Vagina (tissue), 2 donors: ENCODE results near the gene EIF2AK3.
"Not testable (repeated sequence)": the region's sequence is repeated elsewhere in the genome, so short reads cannot be mapped to it uniquely, and the experiment has no call there.

Source experiments
- POLR2AphosphoS5 ChIP-seq, 2 donors: sonication (generic); formaldehyde crosslinking; IDR thresholded peaks; one replicate each; pipeline ENCODE4 v1.9.0; 2017; ENCODE audit warnings: antibody characterized with exemption in 2 of 2, mild to moderate bottlenecking in 2 of 2, low read depth in 1 of 2; ENCODE audit not compliant: insufficient read depth in 1 of 2
- TF ChIP-seq, protein P1 (sequence below), 3 experiments: fragments of 450-650 bp in 2 of 3; fragments of 200-600 bp in 1 of 3; sonication (generic) in 1 of 3; IDR thresholded peaks; one replicate each; pipeline ENCODE4 v1.5.1; 2017 to 2019; ENCODE audit warnings: antibody characterized with exemption in 3 of 3, mild to moderate bottlenecking in 2 of 3, moderate library complexity in 2 of 3

DNA sequence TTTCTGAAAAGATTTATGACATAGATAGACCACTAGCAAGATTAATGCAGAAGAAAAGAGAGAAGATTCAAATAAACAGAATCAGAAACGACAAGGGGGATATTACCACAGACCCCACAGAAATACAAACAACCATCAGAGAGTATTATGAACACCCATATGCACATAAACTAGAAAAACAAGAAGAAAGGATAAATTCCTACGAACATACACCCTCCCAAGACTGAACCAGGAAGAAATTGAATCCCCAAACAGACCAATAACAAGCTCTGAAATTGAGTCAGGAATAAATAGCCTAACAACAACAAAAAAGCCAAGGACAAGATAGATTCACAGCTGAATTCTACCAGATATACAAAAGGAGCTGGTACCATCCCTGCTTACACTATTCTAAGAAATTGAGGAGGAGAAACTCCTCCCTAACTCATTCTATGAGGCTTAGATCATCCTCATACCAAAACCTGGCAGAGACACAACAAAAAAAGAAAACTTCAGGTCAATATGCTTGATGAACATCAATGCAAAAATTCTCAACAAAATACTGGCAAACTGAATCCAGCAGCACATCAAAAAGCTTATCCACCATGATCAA, 18.1 kb upstream of the EIF2AK3 start:
- TF ChIP-seq, protein P1, sequence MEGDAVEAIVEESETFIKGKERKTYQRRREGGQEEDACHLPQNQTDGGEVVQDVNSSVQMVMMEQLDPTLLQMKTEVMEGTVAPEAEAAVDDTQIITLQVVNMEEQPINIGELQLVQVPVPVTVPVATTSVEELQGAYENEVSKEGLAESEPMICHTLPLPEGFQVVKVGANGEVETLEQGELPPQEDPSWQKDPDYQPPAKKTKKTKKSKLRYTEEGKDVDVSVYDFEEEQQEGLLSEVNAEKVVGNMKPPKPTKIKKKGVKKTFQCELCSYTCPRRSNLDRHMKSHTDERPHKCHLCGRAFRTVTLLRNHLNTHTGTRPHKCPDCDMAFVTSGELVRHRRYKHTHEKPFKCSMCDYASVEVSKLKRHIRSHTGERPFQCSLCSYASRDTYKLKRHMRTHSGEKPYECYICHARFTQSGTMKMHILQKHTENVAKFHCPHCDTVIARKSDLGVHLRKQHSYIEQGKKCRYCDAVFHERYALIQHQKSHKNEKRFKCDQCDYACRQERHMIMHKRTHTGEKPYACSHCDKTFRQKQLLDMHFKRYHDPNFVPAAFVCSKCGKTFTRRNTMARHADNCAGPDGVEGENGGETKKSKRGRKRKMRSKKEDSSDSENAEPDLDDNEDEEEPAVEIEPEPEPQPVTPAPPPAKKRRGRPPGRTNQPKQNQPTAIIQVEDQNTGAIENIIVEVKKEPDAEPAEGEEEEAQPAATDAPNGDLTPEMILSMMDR (IDR thresholded peaks at IDR 0.05) = not testable (repeated sequence)
- TF ChIP-seq POLR2AphosphoS5 (IDR thresholded peaks at IDR 0.05; ENCODE audit: insufficient read depth in 1 of 2, low read depth in 1 of 2) = not testable (repeated sequence)
